ENCODE results near the gene IFITM10.
A peak's percentile ranks its signal among the peaks of the same experiment; 100 is the strongest.

Gene IFITM10

DNA sequence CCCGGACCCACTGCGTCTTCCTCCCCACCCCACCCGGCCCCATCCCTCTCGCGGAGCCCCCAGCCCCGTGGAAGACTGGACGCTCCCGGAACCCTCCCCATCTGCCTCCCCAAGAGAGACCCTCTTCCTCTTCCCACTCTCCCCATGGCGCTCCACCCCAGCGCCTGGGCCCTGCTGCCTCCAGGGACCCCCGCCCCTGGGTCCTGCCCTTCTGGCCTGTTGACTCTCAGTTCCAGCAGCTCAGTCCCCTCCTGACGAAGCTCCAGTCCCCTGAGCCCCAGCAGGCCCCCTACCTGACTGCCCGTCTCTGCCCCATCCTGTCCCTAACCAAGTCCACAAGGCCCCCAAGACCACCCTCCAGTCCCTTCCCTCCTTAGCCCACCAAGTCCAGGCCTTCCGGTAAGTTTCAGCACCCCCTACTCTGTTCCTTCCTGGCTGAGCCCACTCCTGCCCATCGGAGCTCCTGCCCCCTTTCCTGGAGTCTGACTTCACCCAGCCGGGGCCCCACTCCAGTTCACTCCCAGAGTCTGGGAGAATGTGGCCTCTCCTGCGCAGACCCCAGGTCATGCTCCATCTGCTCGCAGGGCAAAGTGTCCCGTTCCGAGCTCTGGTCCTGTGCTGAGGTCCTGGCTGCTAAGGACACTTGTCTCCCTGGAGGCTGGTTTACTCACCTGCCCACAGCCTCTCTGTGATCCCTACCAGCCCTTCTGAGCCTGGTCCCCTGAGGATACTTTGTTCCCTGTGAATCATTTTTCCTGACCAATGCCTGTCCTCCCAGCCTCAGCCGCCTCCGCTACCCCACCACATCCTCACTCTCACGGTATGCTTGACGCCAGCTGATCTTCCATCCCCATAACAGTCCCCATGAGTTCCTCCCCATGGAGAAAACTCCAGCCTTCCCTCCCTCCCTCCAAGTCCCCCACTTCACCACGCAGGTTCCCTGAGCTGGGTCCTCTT is 722 bp downstream of the IFITM10 start:
- ChIA-PET CTCF (interaction anchor here (0.8 kb wide), 1 partner anchor 400 kb away, joined by 3 read pairs; no protein-coding TSS in a partner anchor), POLR2A (interaction anchor here (0.9 kb wide), 1 partner anchor 13 kb away, joined by 3 read pairs; no protein-coding TSS in a partner anchor)
- peaks cover 0 to 26% of the 10 kb centered on the region in 2 experiments; a peak in 1 of 3 replicates for H3K36me3 ChIP-seq (ENCODE audit: control insufficient read depth in 2 of 2, insufficient read depth in 1 of 2, low read length in 2 of 2)
- no peak overlapping the region for H3K27ac ChIP-seq (ENCODE audit: extremely low read depth, low read depth, low read length)
- H3K9me3 ChIP-seq (ENCODE audit: control insufficient read depth, insufficient read depth, low read depth, low read length) = no peaks in the 10 kb centered on the region
- H3K4me1 ChIP-seq (ENCODE audit: control insufficient read depth, insufficient read depth, low read length) = no peaks in the 10 kb centered on the region; the same call in 1 of the 2 replicates
- no peak overlapping the region for H3K4me3 ChIP-seq (ENCODE audit: low read depth, low read length)
- TF ChIP-seq ZXDB (tag by site-specific recombination; IDR thresholded peaks at IDR 0.05) (no peak), GLIS2 (tag by site-specific recombination; IDR thresholded peaks at IDR 0.05) (peak; percentile 53), ZBTB17 (tag by site-specific recombination; IDR thresholded peaks at IDR 0.05) (peak; percentile 77), KLF10 (tag by site-specific recombination; IDR thresholded peaks at IDR 0.05) (no peak), GLI4 (tag by site-specific recombination; IDR thresholded peaks at IDR 0.05) (no peak), ZNF341 (tag by site-specific recombination; IDR thresholded peaks at IDR 0.05; ENCODE audit: low read depth) (no peak), ZNF366 (tag by site-specific recombination; conservative IDR thresholded peaks at IDR 0.05) (0 out of 2 replicates have a peak, but pooled peaks have one; percentile 12), ZNF155 (tag by site-specific recombination; IDR thresholded peaks at IDR 0.05) (no peak), EGR2 (tag by site-specific recombination; IDR thresholded peaks at IDR 0.05; ENCODE audit: low read depth) (peak; percentile 67), ZNF223 (tag by site-specific recombination; IDR thresholded peaks at IDR 0.05) (no peak), FEZF1 (tag by site-specific recombination; IDR thresholded peaks at IDR 0.05) (no peak), ZNF37A (tag by site-specific recombination; IDR thresholded peaks at IDR 0.05) (no peak), ZNF600 (tag by site-specific recombination; IDR thresholded peaks at IDR 0.05) (peak; percentile 61; the same call in 1 of the 2 replicates), GLI2 (tag by site-specific recombination; IDR thresholded peaks at IDR 0.05; ENCODE audit: borderline replicate concordance, low read depth) (no peak), KLF16 (tag by site-specific recombination; IDR thresholded peaks at IDR 0.05) (no peak), ZNF530 (tag by site-specific recombination; IDR thresholded peaks at IDR 0.05; ENCODE audit: low read depth) (no peak), ZFHX2 (tag by site-specific recombination; conservative IDR thresholded peaks at IDR 0.05) (peak; percentile 70), MEIS1 (CRISPR knock-in tag; IDR thresholded peaks at IDR 0.05; ENCODE audit: borderline replicate concordance) (no peak), ZSCAN23 (tag by site-specific recombination; IDR thresholded peaks at IDR 0.05) (no peak), ZNF398 (tag by site-specific recombination; IDR thresholded peaks at IDR 0.05) (0 out of 2 replicates have a peak, but pooled peaks have one; percentile 30), ZNF391 (tag by site-specific recombination; IDR thresholded peaks at IDR 0.05; ENCODE audit: borderline replicate concordance, low read depth) (no peak), ZNF830 (tag by site-specific recombination; IDR thresholded peaks at IDR 0.05; ENCODE audit: low read depth) (no peak), ZNF555 (tag by site-specific recombination; conservative IDR thresholded peaks at IDR 0.05) (no peak), ZSCAN16 (tag by site-specific recombination; IDR thresholded peaks at IDR 0.05) (no peak), ZNF621 (tag by site-specific recombination; IDR thresholded peaks at IDR 0.05) (no peak)
- TF ChIP-seq, protein P1, sequence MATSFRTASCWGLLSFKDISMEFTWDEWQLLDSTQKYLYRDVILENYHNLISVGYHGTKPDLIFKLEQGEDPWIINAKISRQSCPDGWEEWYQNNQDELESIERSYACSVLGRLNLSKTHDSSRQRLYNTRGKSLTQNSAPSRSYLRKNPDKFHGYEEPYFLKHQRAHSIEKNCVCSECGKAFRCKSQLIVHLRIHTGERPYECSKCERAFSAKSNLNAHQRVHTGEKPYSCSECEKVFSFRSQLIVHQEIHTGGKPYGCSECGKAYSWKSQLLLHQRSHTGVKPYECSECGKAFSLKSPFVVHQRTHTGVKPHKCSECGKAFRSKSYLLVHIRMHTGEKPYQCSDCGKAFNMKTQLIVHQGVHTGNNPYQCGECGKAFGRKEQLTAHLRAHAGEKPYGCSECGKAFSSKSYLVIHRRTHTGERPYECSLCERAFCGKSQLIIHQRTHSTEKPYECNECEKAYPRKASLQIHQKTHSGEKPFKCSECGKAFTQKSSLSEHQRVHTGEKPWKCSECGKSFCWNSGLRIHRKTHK (tag by site-specific recombination; IDR thresholded peaks at IDR 0.05) = no peak
- TF ChIP-seq, protein P2, sequence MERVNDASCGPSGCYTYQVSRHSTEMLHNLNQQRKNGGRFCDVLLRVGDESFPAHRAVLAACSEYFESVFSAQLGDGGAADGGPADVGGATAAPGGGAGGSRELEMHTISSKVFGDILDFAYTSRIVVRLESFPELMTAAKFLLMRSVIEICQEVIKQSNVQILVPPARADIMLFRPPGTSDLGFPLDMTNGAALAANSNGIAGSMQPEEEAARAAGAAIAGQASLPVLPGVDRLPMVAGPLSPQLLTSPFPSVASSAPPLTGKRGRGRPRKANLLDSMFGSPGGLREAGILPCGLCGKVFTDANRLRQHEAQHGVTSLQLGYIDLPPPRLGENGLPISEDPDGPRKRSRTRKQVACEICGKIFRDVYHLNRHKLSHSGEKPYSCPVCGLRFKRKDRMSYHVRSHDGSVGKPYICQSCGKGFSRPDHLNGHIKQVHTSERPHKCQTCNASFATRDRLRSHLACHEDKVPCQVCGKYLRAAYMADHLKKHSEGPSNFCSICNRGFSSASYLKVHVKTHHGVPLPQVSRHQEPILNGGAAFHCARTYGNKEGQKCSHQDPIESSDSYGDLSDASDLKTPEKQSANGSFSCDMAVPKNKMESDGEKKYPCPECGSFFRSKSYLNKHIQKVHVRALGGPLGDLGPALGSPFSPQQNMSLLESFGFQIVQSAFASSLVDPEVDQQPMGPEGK (tag by site-specific recombination; IDR thresholded peaks at IDR 0.05) = peak; percentile 60
- TF ChIP-seq, protein P3, sequence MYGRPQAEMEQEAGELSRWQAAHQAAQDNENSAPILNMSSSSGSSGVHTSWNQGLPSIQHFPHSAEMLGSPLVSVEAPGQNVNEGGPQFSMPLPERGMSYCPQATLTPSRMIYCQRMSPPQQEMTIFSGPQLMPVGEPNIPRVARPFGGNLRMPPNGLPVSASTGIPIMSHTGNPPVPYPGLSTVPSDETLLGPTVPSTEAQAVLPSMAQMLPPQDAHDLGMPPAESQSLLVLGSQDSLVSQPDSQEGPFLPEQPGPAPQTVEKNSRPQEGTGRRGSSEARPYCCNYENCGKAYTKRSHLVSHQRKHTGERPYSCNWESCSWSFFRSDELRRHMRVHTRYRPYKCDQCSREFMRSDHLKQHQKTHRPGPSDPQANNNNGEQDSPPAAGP (tag by site-specific recombination; IDR thresholded peaks at IDR 0.05) = no peak
- TF ChIP-seq, protein P4, sequence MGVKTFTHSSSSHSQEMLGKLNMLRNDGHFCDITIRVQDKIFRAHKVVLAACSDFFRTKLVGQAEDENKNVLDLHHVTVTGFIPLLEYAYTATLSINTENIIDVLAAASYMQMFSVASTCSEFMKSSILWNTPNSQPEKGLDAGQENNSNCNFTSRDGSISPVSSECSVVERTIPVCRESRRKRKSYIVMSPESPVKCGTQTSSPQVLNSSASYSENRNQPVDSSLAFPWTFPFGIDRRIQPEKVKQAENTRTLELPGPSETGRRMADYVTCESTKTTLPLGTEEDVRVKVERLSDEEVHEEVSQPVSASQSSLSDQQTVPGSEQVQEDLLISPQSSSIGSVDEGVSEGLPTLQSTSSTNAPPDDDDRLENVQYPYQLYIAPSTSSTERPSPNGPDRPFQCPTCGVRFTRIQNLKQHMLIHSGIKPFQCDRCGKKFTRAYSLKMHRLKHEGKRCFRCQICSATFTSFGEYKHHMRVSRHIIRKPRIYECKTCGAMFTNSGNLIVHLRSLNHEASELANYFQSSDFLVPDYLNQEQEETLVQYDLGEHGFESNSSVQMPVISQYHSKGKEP (tag by site-specific recombination; IDR thresholded peaks at IDR 0.05) = no peak

Measured in HEK293 (cell line).